Measurements from ENCODE around the gene PHOX2A.
"Not testable (repeated sequence)": the region's sequence is repeated elsewhere in the genome, so short reads cannot be mapped to it uniquely, and the experiment has no call there.

The PHOX2A gene

GRCh38 chr11:72222106-72222891, 21.7 kb downstream of the PHOX2A start:
- DNase-seq (ENCODE audit: low read depth in 3 of 3) = no peak

GRCh38 chr11:72221386-72222075, 22.4 kb downstream of the PHOX2A start:
- DNase-seq (ENCODE audit: low read depth in 3 of 3) = no peak

- DNase-seq (ENCODE audit: low read depth in 3 of 3) = no peak
Measured at GRCh38 chr11:72220696-72221363, 23.1 kb downstream of the PHOX2A start.

GRCh38 chr11:72218251-72218745, 25.7 kb downstream of the PHOX2A start:
- DNase-seq (ENCODE audit: low read depth in 3 of 3) = no peak

GRCh38 chr11:72217841-72218240, 26.1 kb downstream of the PHOX2A start:
- DNase-seq (ENCODE audit: low read depth in 3 of 3) = no peak

- DNase-seq (ENCODE audit: low read depth in 3 of 3) = no peak
Measured at GRCh38 chr11:72216638-72217037, 27.3 kb downstream of the PHOX2A start, which contains the start of gene FOLR2. Gene FOLR2 (plus strand): TSS chr11:72216794. CDS start chr11:72218585, 1,791 bp downstream.

- no peak for DNase-seq (ENCODE audit: low read depth in 3 of 3)
Measured at GRCh38 chr11:72209101-72209500, 34.9 kb downstream of the PHOX2A start.

GRCh38 chr11:72208281-72208680, 35.7 kb downstream of the PHOX2A start:
- DNase-seq (ENCODE audit: low read depth in 3 of 3) = no peak

GRCh38 chr11:72206794-72207193, 37.2 kb downstream of the PHOX2A start:
- not testable (repeated sequence) for DNase-seq (ENCODE audit: low read depth in 3 of 3)

- DNase-seq (ENCODE audit: low read depth in 3 of 3) = no peak
Measured at GRCh38 chr11:72204886-72205285, 39.1 kb downstream of the PHOX2A start.

- no peak for DNase-seq (ENCODE audit: low read depth in 3 of 3)
Measured at GRCh38 chr11:72203163-72203562, 40.8 kb downstream of the PHOX2A start.

- DNase-seq (ENCODE audit: low read depth in 3 of 3) = no peak
Measured at GRCh38 chr11:72202571-72202970, 41.4 kb downstream of the PHOX2A start.

- DNase-seq (ENCODE audit: low read depth in 3 of 3) = not testable (repeated sequence)
Measured at GRCh38 chr11:72201445-72201844, 42.5 kb downstream of the PHOX2A start.

GRCh38 chr11:72195518-72196270, 48.3 kb downstream of the PHOX2A start:
- DNase-seq (ENCODE audit: low read depth in 3 of 3) = no peak

- DNase-seq (ENCODE audit: low read depth in 3 of 3) = no peak
Measured at GRCh38 chr11:72191961-72192381, 52.0 kb downstream of the PHOX2A start, which contains the start of gene FOLR1. Gene FOLR1 (plus strand): TSS chr11:72192140. CDS start chr11:72192174, 34 bp downstream.

- DNase-seq (ENCODE audit: low read depth in 3 of 3) = no peak
Measured at GRCh38 chr11:72190631-72191071, 53.3 kb downstream of the PHOX2A start.

GRCh38 chr11:72189455-72190250, 54.3 kb downstream of the PHOX2A start:
- DNase-seq (ENCODE audit: low read depth in 3 of 3) = no peak

Measured in stimulated activated CD4-positive, alpha-beta T cell treated with anti-CD3 and anti-CD28 coated beads, TNF-alpha, amount 100 ng/mL, for 48 hours (primary cell).